GM19372 (cell line): Measurements from ENCODE around the gene NNMT.
"Not testable (repeated sequence)": the region's sequence is repeated elsewhere in the genome, so short reads cannot be mapped to it uniquely, and the experiment has no call there.

Experiments used
- ATAC-seq: cut with Tn5 transposase; IDR thresholded peaks from one replicate; pipeline ENCODE4 v1.9.1; 2021; ENCODE audit warnings: mild to moderate bottlenecking, low read depth, moderate library complexity; ENCODE audit not compliant: unreplicated experiment

Gene NNMT

DNA sequence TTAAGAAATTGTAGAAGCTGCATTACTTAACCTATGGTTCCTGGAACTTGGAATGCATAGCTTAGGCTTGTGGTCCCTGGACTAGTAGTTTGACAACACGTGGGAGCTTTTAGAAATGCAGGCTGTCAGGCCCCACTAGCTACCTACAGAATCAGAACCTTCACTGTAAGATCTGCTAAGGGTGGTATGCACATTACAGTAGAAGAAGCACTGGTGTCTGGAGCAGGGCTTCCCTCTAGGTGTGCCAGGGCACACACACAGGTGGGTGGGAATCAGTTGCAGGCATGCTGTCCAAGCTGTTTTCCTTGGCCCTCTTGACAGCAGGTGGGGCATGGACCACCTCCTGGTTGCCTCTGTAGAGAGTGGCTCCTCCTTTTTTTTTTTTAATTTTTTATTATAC lies 8.8 kb downstream of the NNMT start:
- no peak for ATAC-seq

DNA sequence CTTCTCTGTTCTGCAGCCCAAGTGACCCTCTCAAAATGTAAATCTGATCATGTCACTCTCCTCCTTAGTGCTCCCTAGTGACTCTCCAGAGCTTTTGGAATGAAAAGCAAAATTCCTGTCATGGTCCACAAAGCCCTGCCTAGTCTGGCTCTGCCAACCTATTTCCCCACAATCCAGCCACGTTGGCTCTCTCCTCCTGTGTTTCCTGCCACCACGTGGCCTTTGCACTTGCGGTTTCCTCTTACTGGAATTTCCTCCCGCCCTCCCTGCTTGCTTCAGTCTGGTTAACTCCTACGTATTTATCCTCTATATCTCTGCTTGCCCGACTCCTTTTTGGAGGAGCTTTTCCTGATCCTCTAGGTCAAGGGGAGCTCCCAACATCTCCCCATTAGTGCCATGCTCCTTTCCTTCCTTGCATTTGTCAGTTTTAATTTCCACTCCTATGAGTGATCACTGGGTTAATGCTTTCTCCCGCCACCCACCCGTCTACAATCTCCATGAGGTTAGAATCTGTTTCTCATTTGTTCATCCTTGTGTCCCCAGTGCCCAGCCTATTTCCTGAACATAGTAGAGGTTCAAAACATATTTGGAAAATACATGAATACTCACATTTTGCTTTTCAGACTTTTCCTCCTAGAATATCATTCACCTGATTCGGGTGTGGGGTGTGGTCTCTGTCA lies 11.5 kb downstream of the NNMT start:
- no peak for ATAC-seq

DNA sequence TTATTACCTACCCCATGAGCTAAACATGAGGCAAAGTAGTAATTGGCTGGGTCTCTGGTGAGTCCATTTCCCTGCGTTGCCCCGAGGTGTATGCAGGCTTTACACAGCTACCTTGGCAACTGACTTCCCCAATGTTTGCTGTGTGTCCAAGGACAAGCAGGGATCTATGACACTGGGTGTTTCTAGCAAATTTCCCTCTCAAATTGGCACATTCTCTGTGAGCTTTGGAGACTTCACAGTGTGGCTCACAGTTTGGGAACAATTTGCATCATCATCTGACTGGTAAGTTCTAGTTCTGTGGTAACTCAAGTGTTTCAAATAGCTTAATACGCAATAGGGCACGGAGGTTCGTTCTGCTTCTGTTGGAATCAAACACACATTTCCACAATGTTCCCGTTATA lies 12.5 kb downstream of the NNMT start:
- no peak for ATAC-seq

DNA sequence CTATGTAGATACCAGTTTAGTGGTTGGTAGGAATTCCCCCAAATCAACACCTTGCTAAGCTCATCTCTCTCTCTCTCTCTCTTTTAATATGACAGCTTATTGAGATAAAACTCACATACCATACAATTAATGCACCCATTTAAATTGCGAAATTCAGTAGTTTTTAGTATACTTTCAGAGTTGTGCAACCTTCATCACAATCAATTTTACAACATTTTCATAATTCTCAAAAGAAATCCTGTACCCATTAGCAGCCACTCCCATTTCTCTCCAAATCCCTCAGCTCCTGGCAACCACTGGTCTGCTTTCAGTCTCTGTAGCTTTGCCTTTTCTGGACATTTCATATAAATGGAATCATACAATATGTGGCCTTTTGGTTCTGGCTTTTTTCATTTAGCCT lies 13.3 kb downstream of the NNMT start:
- no peak for ATAC-seq

DNA sequence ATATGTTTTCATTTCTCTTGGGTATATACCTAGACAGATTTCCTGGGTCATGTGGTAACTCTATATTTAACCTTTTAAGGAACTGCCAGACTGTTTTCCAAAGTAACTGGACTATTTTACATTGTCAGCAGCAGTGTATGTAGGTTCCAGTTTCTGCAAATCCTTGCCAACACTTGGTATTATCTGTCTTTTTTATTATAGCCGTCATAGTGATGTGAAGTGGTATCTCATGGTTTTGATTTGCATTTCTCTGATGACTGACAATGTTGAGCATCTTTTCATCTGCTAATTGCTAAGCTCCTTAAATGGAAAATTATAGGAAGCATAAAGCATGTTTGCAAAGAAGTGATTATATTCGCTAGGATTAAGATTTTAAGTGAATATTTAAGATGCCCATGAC lies 13.9 kb downstream of the NNMT start:
- ATAC-seq = no peak

DNA sequence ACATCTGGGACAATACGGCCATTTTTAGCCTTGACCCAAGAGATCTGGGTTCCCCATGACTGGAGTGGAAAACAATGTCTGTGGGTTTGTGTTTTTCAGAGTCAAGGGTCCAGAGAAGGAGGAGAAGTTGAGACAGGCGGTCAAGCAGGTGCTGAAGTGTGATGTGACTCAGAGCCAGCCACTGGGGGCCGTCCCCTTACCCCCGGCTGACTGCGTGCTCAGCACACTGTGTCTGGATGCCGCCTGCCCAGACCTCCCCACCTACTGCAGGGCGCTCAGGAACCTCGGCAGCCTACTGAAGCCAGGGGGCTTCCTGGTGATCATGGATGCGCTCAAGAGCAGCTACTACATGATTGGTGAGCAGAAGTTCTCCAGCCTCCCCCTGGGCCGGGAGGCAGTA lies 15.7 kb downstream of the NNMT start:
- no peak for ATAC-seq

DNA sequence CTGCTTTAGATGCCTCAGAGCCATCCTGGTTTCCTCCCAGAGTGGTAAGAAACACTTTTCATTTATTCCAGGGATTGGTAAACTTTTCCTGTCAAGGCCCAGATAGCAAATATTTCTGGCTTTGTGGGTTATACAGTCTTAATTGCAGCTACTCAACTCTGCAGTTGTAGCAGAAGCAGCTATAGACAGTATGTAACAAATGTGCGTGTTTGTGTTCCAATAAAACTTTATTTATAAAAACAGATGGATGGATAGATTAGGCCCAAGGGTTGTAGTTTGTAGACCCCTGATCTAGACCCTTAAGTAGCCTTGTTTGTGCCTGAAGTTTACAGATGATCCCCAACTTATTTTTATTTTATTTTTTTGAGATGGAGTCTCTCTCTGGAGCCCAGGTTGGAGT lies 17.9 kb downstream of the NNMT start:
- ATAC-seq = no peak

DNA sequence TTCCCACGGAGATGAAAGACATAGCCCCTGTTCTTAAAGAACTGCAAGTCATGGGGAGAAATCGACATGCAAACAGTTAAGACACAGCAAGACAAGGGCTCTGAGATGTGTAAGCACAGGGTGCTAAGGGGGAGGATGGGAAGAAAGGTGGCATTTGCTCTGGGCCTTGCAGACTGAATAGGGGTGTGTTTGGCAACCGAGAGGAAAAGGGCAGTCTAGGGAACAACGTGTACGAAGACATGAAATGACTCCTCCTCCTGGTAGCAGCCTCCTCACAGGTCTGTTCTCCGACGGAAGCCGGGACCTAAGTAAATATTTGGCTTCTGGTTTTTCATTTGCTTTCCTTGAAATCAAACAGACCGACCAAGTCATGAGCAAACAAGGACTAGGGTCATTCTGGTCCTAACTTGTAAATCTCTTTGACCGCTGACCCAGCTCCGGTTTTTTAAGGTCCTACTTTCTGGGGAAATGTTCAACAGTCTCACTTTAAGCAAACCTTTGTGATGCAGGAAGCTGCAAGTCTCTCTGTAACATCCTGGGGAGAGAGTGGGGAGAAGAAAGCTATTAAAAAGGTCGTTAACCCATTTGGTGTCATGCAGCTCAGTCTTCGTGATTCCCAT lies 19.7 kb downstream of the NNMT start:
- no peak for ATAC-seq

DNA sequence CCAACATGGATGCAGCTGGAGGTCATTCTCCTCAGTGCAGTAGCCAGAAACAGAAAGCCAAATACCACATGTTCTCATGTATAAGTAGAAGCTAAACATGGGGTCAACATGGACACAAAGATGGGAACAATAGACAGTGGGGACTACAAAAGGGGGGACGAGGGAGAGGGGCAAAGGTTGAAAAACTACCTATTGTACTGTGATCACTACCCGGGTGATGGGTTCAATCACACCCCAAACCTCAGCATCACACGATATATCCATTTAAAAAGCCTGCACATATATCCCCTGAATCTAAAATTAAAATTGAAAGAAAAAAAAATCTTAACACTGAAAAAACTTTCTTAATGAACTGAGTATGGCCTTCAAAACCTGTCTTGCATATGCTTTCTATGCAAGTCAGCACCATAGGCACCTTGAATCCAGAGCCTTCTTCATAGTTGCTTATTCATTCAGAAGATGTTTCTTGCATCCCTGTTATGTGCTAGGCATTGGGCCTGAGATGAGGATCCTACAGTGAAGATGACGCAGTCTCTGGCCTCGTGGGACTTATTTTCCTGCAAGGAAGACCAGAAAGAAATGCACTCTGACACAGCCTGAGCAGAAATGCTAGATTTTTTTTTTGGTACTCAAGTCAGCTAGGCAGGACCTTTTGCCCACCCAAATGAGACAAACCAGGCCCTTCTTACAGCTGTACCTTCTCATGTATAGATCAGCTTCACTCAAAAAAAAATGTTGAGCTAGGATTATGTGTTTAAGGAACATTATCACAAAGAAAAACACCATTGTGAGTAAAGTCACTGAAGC lies 21.0 kb downstream of the NNMT start:
- ATAC-seq = no peak

DNA sequence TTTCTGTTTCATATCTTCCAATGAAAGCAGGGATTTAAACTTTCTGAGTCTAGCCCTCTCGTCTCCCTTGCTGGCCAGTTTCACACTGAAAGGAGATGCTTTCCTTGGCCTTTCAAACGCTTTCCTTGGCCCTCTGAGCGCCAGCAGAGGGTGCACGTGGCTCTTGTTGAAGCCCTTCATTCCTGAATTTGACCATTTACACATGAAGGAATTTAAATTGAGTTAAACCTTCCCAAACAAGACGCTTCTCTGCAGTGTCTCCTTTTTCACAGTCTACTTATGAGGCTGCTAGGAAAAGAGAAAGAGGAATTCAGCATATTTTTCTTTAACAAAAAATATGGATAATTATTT lies 21.6 kb downstream of the NNMT start:
- no peak for ATAC-seq

DNA sequence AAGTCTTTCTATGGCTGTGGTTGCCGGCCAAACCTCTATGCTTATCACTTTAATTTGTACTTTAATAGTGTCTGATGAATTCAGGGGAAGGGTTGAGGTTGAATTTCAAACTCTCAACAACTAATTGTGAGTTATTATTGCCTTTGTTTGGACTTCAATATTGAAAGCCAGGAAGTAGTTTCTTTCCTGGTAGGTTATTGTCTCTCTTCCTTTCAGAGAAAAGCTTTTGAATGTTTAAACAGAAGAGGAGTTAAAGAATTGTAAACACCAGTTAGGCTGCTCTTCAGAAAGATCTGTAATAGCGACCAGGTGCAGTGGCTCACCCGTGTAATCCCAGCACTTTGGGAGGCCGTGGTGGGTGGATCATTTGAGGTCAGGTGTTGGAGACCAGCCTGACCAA lies 22.2 kb downstream of the NNMT start:
- ATAC-seq = no peak

DNA sequence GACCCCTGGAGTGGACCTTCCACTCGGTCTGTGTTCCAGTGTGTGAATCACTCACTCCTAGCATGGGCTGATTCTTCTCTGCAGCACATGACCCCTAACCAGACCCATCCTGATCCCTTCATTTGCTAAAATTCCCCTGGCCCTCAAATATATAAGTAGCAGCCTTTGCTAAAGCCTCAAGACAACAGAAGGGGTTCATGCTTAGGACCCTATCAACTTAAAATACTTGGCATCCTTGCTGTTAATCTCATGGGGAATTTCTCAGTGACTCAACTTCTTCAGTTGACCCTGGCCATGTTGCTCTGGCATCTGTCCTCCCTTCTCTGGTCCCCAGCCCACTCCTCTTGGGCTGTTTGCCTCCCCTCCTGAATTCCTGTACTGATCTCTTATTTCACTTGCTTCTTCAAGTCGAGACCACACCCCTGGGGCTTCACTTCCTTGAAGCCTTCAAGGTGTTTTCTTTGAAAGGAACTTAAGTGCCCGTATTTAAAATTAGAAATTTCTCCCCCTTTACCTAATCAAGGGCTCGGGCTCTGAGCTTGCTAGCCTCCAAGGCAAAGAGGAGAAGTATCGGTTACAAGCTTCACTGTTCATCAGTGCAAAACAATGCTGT lies 23.6 kb downstream of the NNMT start:
- no peak for ATAC-seq

DNA sequence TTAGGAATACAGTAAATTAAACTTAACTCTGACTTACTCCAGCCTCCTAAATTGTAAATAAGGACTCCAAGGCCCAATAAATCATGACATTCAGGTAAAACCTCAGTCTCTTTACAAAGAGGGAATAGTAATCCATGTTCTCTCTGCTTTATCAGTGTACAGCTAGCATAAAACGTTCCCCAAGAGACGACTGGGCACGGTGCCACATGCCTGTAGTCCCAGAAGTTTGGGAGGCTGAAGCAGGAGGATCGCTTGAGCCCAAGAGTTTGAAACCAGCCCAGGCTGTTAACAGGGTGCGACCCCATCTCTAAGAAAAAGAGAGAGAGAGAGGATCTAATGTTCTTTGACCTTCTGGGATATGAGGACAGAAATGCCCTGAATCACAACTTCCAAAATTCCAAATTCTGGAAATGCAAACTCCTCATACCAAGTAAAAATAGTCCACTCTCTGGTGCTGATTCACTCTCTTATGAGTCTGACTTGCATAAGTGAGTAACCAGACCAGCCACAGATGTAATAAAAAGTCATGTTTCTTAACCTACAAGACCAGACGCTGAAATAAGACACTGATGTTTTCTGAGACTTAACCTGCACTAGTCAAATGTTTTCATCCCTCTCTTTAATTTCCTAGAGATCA lies 25.5 kb downstream of the NNMT start:
- no peak for ATAC-seq

DNA sequence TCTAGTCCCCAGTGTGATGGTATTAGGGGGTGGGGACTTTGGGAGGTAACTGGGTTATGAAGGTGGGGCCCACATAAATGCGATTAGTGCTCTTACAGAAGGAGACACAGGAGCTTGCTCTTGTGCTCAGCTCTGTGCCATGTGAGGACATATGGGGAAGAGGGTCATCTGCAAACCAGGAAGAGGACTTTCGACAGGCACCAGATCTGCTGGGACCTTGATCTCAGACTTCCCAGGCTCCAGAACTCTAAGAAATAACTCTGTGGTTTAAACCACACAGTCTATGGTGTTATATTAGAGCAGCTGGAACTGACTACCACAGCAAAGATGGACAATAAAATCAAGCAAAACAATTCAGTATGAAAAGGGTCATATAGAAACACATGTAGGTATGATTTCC lies 26.7 kb downstream of the NNMT start:
- ATAC-seq = no peak

DNA sequence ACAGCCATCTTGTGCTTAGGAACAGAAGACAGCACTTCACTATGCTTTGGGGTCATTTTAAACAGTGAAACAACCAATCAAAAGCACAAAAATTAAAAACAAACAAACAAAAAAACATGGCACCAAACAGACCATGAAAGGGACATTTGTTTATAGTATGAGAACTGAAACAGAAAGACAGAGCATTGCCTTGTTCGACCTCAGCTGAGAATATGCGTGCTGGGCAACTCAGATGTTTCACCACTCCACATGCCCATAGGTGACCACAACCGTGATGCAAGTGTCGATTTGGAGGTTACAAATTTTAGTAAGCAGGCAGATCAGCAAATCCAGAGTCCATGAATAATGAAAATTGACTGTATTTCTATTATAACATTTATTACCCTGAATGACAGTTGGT lies 30.0 kb downstream of the NNMT start:
- no peak for ATAC-seq

DNA sequence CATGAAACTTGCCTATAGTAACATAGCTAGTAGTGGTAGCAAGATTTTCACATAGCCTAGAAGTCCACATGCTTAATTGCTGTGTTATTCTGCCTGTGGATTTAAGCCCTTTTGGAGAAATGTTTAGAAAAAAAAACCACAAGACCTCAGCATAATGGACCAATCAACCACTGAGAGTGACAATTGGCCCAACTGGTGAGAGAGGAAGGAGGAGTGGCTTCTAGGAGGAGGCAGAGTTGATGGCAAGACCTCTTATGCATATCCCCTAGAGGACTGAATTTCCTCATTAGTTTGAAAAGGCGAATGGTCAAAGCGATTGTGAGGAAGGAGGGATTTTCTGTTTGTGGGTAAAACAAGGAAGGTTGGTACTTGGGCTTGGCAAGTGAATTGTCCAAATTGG lies 30.6 kb downstream of the NNMT start:
- no peak for ATAC-seq

DNA sequence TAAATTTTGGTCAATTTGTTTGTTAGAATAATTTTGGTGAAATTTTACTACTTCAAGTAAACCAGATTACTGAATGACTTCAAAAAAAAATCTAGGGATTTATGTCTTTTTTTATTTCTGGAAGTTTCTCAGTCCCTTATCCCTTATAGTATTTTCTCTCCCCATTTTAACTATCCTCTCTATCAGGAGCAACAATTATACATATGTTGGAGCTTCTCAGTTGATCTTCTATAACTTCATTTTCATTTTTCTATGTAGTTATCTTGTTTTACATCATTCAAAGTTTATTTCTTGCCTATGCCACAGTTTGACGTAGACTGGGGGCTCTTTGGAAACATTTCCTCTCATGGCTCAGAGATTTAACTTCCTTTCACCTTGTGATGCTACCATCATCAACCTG lies 34.2 kb downstream of the NNMT start:
- ATAC-seq = no peak

DNA sequence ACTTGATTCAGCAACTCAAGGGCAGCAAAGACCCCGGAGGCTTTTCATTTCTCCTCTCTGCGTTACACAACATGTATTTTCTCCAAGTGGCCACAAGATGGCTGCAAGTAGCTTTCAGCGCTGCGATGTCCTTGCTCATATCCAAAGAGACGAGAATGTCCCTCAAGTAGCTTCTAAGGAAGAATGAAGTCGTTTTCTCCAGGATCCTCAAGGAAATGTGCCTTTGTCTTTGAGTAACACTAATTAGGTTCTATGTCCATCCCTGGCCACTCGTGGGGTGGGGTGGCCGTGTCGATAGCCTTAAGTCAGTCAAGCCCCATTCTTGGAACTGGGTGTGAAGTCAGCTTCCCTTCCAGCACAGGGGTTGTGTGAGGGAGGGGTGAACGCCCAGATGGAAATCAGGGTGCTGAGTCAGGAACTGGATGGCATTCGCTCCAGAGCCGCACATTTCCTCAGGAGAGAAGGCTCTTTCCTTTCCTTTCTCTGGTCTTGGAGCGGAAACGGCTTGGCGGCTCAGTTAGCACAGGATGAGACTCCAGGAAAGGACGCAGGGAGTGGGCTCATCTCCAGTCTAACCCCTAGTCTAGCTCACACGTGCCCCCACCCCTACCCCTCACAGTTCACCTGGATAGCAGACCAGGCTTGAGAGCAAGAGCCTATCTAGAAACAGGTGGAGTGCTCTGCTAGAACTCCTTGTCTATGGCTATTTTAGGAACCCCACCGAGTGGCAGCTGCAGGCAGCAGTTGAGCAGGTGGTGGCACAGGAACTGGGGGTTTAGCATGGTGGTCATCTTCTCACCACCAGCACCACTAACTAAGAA lies 44.3 kb downstream of the NNMT start:
- ATAC-seq = peak; percentile 74

DNA sequence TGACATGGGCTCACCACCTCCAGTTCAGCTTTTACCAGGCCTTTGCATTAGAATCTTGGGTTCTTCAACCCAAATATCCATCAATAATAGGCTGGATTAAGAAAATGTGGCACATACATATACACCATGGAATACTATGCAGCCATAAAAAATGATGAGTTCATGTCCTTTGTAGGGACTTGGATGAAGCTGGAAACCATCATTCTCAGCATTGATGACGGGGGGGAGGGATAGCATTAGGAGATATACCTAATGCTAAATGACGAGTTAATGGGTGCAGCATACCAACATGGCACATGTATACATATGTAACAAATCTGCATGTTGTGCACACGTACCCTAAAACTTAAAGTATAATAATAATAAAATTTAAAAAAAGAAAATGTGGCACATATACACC lies 45.5 kb downstream of the NNMT start:
- not testable (repeated sequence) for ATAC-seq

DNA sequence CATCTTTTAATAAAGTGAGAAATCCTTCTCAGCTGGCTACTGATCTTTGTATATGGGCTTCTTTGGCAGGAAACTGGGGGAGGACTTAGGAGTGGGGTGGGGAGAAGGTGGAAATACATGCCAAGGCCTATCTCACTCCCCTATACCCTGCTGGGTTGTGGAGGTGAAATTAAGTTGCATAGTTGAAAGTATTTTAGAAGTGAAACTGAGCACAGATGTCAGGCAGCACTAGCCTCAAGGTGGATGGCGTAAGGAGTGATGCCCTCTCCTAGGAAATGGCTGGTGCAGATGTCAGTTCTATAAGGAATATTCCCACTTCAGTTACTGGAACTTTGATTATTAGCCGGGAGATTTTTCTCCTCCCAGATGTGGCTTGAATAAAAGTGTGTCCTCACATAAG lies 46.3 kb downstream of the NNMT start:
- no peak for ATAC-seq
